SU-DHL-6 (cell line): Measurements from ENCODE around the gene TMEM131.

ENCODE experiments used
- H2AFZ ChIP-seq: fragments of 200-600 bp; sonication (generic); 2 replicates; pipeline ENCODE4 v1.6.1; 2014; ENCODE audit warnings: low read depth, mild to moderate bottlenecking, moderate library complexity, mixed read lengths, antibody characterized with exemption, low read length; ENCODE audit not compliant: severe bottlenecking
- H3F3A ChIP-seq: fragments of 200-600 bp; shearing (Covaris generic); 2 replicates; pipeline ENCODE4 v1.6.0; 2016; ENCODE audit warnings: antibody characterized with exemption, mild to moderate bottlenecking; ENCODE audit not compliant: insufficient read depth
- H3K27ac ChIP-seq: fragments of 200-600 bp; sonication (generic); 2 replicates; pipeline ENCODE4 v1.5.1; 2016; ENCODE audit warnings: low read depth, mild to moderate bottlenecking, low read length, moderate library complexity, mixed read lengths
- H3K27me3 ChIP-seq: fragments of 200-600 bp; sonication (generic), shearing (Covaris generic); 2 replicates; pipeline ENCODE4 v1.6.0; 2014; ENCODE audit warnings: mild to moderate bottlenecking, low read length
- H3K36me3 ChIP-seq: fragments of 200-600 bp; sonication (generic); 2 replicates; pipeline ENCODE4 v1.6.1; 2014; ENCODE audit warnings: mild to moderate bottlenecking, low read length, mixed read lengths
- H3K4me2 ChIP-seq: fragments of 300-600, 200-600 bp; shearing (Covaris generic), sonication (generic); 2 replicates; pipeline ENCODE4 v1.6.0; 2014; ENCODE audit warnings: low read length, low read depth, mild to moderate bottlenecking; ENCODE audit not compliant: poor library complexity, severe bottlenecking
- H3K4me3 ChIP-seq: fragments of 200-600 bp; sonication (generic); 2 replicates; pipeline ENCODE4 v1.5.1; 2014; ENCODE audit warnings: antibody characterized with exemption, low read length, mild to moderate bottlenecking, mixed read lengths; ENCODE audit not compliant: insufficient read depth, poor library complexity, severe bottlenecking
- H3K79me2 ChIP-seq: fragments of 200-600 bp; sonication (generic); 2 replicates; pipeline ENCODE4 v1.6.1; 2014; ENCODE audit warnings: mild to moderate bottlenecking, low read length, moderate library complexity; ENCODE audit not compliant: insufficient read depth
- H3K9ac ChIP-seq: fragments of 200-600 bp; sonication (generic); 2 replicates; pipeline ENCODE4 v1.7.0; 2014; ENCODE audit warnings: mild to moderate bottlenecking, low read length
- H3K9me2 ChIP-seq: fragments of 200-600 bp; sonication (generic); replicated peaks from 2 replicates; pipeline ENCODE4 v1.6.1; 2014; ENCODE audit warnings: low read length; ENCODE audit not compliant: insufficient read depth
- H3K9me3 ChIP-seq: fragments of 200-600 bp; sonication (generic); 2 replicates; pipeline ENCODE4 v1.6.1; 2014; ENCODE audit warnings: low read length, mixed read lengths; ENCODE audit not compliant: insufficient read depth
- H4K20me1 ChIP-seq: fragments of 200-600 bp; sonication (generic); 2 replicates; pipeline ENCODE4 v1.6.1; 2014; ENCODE audit warnings: low read depth, mild to moderate bottlenecking, antibody characterized with exemption, low read length, moderate library complexity, mixed read lengths
- EZH2phosphoT487 ChIP-seq: fragments of 200-600 bp; sonication (generic), shearing (Covaris generic); conservative IDR thresholded peaks from 2 replicates; pipeline ENCODE4 v1.6.1; 2018; ENCODE audit warnings: mild to moderate bottlenecking, antibody characterized with exemption, low read length, moderate library complexity, mixed read lengths
- TF ChIP-seq, protein P1 (sequence below): fragments of 200-600 bp; sonication (generic); IDR thresholded peaks from one replicate; pipeline ENCODE4 v1.5.1; 2017; ENCODE audit warnings: antibody characterized with exemption, mild to moderate bottlenecking, low read length, moderate library complexity; ENCODE audit not compliant: insufficient read depth, poor library complexity, severe bottlenecking

Gene TMEM131

DNA sequence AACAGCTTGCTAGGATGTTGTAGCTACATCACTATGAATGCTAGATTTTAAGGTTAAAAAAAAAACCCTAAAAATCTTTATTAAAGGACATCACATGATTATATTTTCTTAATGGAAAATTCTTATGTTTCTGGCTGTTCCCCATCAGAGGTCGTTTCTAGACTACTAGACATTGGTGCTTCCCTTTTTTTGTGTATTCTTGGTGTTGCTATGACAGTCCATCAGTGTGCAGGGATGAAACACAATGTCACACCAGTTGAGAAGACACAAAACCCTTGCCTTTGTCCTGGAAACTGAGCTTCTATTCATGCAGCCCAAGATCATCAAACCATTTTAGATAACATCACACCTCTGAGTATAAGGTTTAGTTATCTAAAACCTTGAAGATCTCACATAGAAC is 19.9 kb upstream of the TMEM131 start:
- no peaks in the 10 kb centered on the region for H3K36me3 ChIP-seq
- no peaks in the 10 kb centered on the region for H3F3A ChIP-seq
- H3K4me2 ChIP-seq = no peak overlapping the region
- no peaks in the 10 kb centered on the region for H3K79me2 ChIP-seq
- H3K27me3 ChIP-seq = no peaks in the 10 kb centered on the region
- no peaks in the 10 kb centered on the region for H4K20me1 ChIP-seq
- H2AFZ ChIP-seq = no peak overlapping the region
- no peaks in the 10 kb centered on the region for H3K9me2 ChIP-seq
- no peak overlapping the region for H3K27ac ChIP-seq
- TF ChIP-seq, protein P1, sequence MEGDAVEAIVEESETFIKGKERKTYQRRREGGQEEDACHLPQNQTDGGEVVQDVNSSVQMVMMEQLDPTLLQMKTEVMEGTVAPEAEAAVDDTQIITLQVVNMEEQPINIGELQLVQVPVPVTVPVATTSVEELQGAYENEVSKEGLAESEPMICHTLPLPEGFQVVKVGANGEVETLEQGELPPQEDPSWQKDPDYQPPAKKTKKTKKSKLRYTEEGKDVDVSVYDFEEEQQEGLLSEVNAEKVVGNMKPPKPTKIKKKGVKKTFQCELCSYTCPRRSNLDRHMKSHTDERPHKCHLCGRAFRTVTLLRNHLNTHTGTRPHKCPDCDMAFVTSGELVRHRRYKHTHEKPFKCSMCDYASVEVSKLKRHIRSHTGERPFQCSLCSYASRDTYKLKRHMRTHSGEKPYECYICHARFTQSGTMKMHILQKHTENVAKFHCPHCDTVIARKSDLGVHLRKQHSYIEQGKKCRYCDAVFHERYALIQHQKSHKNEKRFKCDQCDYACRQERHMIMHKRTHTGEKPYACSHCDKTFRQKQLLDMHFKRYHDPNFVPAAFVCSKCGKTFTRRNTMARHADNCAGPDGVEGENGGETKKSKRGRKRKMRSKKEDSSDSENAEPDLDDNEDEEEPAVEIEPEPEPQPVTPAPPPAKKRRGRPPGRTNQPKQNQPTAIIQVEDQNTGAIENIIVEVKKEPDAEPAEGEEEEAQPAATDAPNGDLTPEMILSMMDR = no peak
- no peak for TF ChIP-seq EZH2phosphoT487
- H3K9me3 ChIP-seq = no peaks in the 10 kb centered on the region
- no peak overlapping the region for H3K9ac ChIP-seq
- no peak overlapping the region for H3K4me3 ChIP-seq

GRCh38 chr2:98014379-98014778 is 18.6 kb upstream of the TMEM131 start:
- Histone ChIP-seq H3K9me3 (no peaks in the 10 kb centered on the region), H3K9ac (no peak overlapping the region), H3K9me2 (no peaks in the 10 kb centered on the region), H3K4me2 (no peak overlapping the region), H3K27ac (no peak overlapping the region), H3F3A (no peaks in the 10 kb centered on the region), H3K36me3 (no peaks in the 10 kb centered on the region), H2AFZ (no peak overlapping the region), H3K27me3 (no peaks in the 10 kb centered on the region), H4K20me1 (no peaks in the 10 kb centered on the region), H3K4me3 (no peak overlapping the region), H3K79me2 (no peaks in the 10 kb centered on the region)
- TF ChIP-seq, protein P1 = no peak
- no peak for TF ChIP-seq EZH2phosphoT487

- no peak for TF ChIP-seq EZH2phosphoT487
- TF ChIP-seq, protein P1 = no peak
- Histone ChIP-seq H4K20me1 (no peaks in the 10 kb centered on the region), H3K4me3 (no peak overlapping the region), H3K9me3 (no peaks in the 10 kb centered on the region), H3K79me2 (no peaks in the 10 kb centered on the region), H3K36me3 (no peaks in the 10 kb centered on the region), H3K27me3 (no peaks in the 10 kb centered on the region), H2AFZ (no peak overlapping the region), H3K9ac (no peak overlapping the region), H3K4me2 (peak overlapping the region; percentile 39), H3F3A (no peaks in the 10 kb centered on the region), H3K9me2 (no peaks in the 10 kb centered on the region), H3K27ac (no peak overlapping the region)
Measured at GRCh38 chr2:98013407-98014042, 17.8 kb upstream of the TMEM131 start.
